ENCODE data around the gene ECD. TPM values are rescaled to one million over a fixed set of nuclear protein-coding genes. Genes with fewer than 3 reads are reported as not detected.

The ECD gene
- total RNA-seq = 26.9 TPM

- DNase-seq (ENCODE audit: low read depth in 2 of 3, low spot score in 2 of 3) = peak; percentile 83 to 96 (median 96)
These were observed at the start of gene ECD, which contains the start of gene FAM149B1 for GRCh38 chr10:73167783-73168464. ECD (minus strand) TSS chr10:73168008; CDS start chr10:73163937, 4,071 bp downstream. FAM149B1 (plus strand) TSS chr10:73168119; CDS start chr10:73168340, 221 bp downstream.

GRCh38 chr10:73215749-73216148 lies 47.9 kb upstream of the ECD start:
- no peak for DNase-seq (ENCODE audit: low read depth in 2 of 3, low spot score in 2 of 3)

GRCh38 chr10:73211106-73211811 lies 43.5 kb upstream of the ECD start:
- no peak for DNase-seq (ENCODE audit: low read depth in 2 of 3, low spot score in 2 of 3)

GRCh38 chr10:73210395-73211105 lies 42.7 kb upstream of the ECD start:
- no peak for DNase-seq (ENCODE audit: low read depth in 2 of 3, low spot score in 2 of 3)

- DNase-seq (ENCODE audit: low read depth in 2 of 3, low spot score in 2 of 3) = no peak
These were observed 41.9 kb upstream of the ECD start for GRCh38 chr10:73209705-73210104.

GRCh38 chr10:73207883-73208282 lies 40.1 kb upstream of the ECD start:
- no peak for DNase-seq (ENCODE audit: low read depth in 2 of 3, low spot score in 2 of 3)

GRCh38 chr10:73206385-73206784 lies 38.6 kb upstream of the ECD start:
- DNase-seq (ENCODE audit: low read depth in 2 of 3, low spot score in 2 of 3) = no peak

- DNase-seq (ENCODE audit: low read depth in 2 of 3, low spot score in 2 of 3) = no peak
These were observed 38.1 kb upstream of the ECD start for GRCh38 chr10:73205890-73206289.

GRCh38 chr10:73205081-73205480 lies 37.3 kb upstream of the ECD start:
- no peak for DNase-seq (ENCODE audit: low read depth in 2 of 3, low spot score in 2 of 3)

GRCh38 chr10:73190188-73190587 lies 22.4 kb upstream of the ECD start:
- no peak for DNase-seq (ENCODE audit: low read depth in 2 of 3, low spot score in 2 of 3)

GRCh38 chr10:73186266-73186665 lies 18.5 kb upstream of the ECD start:
- no peak for DNase-seq (ENCODE audit: low read depth in 2 of 3, low spot score in 2 of 3)

GRCh38 chr10:73183667-73184281 lies 16.0 kb upstream of the ECD start:
- no peak for DNase-seq (ENCODE audit: low read depth in 2 of 3, low spot score in 2 of 3)

GRCh38 chr10:73182568-73182967 lies 14.8 kb upstream of the ECD start:
- no peak for DNase-seq (ENCODE audit: low read depth in 2 of 3, low spot score in 2 of 3)

- no peak for DNase-seq (ENCODE audit: low read depth in 2 of 3, low spot score in 2 of 3)
These were observed 6.5 kb upstream of the ECD start for GRCh38 chr10:73174148-73174925.

GRCh38 chr10:73172867-73173266 lies 5.1 kb upstream of the ECD start:
- no peak for DNase-seq (ENCODE audit: low read depth in 2 of 3, low spot score in 2 of 3)

GRCh38 chr10:73169320-73169719 lies 1.5 kb upstream of the ECD start:
- no peak for DNase-seq (ENCODE audit: low read depth in 2 of 3, low spot score in 2 of 3)

- DNase-seq (ENCODE audit: low read depth in 2 of 3, low spot score in 2 of 3) = peak in 1 of 3 donors; percentile 36
These were observed 626 bp upstream of the ECD start for GRCh38 chr10:73168465-73168803.

GRCh38 chr10:73167458-73167782 lies 388 bp downstream of the ECD start:
- no peak for DNase-seq (ENCODE audit: low read depth in 2 of 3, low spot score in 2 of 3)

- DNase-seq (ENCODE audit: low read depth in 2 of 3, low spot score in 2 of 3) = no peak
These were observed 836 bp downstream of the ECD start for GRCh38 chr10:73166972-73167371.

GRCh38 chr10:73163096-73163495 lies 4.7 kb downstream of the ECD start:
- DNase-seq (ENCODE audit: low read depth in 2 of 3, low spot score in 2 of 3) = no peak

GRCh38 chr10:73161662-73162061 lies 6.1 kb downstream of the ECD start:
- no peak for DNase-seq (ENCODE audit: low read depth in 2 of 3, low spot score in 2 of 3)

Measured in hematopoietic multipotent progenitor cell (in vitro differentiated cells).